ENCODE results near the gene MAGOH. TPM values are rescaled to one million over a fixed set of nuclear protein-coding genes. Genes with fewer than 3 reads are reported as not detected.
A peak's percentile ranks its signal among the peaks of the same experiment; 100 is the strongest.
"Not testable (repeated sequence)": the region's sequence is repeated elsewhere in the genome, so short reads cannot be mapped to it uniquely, and the experiment has no call there.

The MAGOH gene
- total RNA-seq, 2 donors from 2014 or later, result 49.6 to 83.9 TPM

DNA sequence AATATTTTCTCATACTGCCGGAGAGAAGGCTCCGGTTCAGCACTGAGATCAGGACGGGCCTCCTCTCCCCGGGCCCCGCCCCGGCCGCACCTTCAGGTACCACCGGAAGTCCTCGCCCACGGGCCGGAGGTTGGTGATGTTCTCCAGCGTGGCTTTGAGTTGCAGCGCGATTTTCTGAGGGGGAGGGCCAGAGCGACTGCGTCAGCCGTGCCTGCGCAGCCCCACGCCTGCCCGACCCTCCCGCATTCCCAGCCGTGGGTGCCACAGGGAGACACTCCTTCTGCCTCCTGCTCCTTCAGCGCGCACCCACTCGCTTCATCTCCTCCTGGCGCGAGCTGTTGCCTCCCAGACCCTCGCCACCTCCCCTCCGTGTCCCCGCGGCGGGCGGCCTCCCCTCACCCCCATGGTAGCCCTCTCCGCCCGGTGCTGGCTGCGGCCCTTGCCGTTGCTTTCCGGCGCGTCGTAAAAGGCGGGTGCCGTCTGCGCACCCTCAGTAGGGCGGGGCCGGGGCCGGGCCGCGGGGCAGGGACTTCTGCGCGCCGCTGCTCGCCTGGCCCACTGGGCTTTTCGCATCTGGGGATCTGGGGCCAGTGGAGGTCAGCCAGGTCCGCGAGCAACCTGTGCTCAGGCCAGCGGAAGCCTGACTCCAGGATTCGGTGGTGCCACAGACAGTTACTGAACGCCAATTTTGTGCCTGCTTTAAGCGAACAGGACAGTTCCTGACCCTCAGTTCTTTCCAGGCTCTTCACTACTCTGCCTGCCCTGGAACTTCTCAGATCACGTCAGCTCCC lies 18.0 kb downstream of the MAGOH start, which contains the start of gene CZIB:
Gene CZIB, minus strand, starts transcription at position 464 of the 791 bp plus-strand sequence. Its CDS starts 59 bp downstream, at position 405.
- Mint-ChIP-seq H3K27me3 (no peaks in the 10 kb centered on the region), H3K27ac (peak within 1 kb of the TSS; percentile 94), H3K36me3 (ENCODE audit: low read depth) (peaks cover 35% of the 10 kb centered on the region), H3K4me1 (peaks cover 17% of the 10 kb centered on the region), H3K4me3 (peak within 1 kb of the TSS; percentile 88), H3K9me3 (no peaks in the 10 kb centered on the region)
- ATAC-seq (replicated peaks), result peak; percentile 94

DNA sequence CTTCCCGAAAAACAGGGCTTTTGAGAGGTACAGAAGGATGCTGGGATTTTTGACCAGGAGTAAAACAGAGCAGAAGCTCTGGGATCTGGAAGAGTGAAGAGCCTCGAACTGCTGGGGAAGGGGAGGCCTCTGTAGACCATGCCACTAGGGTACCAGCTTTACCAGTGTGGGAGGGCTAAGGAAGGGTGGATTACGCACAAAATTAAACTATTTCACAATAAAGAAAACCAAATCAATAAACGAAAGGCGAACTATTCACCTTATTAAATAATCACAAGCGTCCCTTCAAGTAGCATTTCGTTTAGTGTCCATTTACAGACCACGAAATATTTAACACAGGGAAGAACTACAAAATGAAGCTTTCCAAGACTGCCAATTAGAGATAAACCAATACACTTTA lies 18.6 kb downstream of the MAGOH start:
- H3K4me1 Mint-ChIP-seq, result peaks cover 17% of the 10 kb centered on the region
- H3K36me3 Mint-ChIP-seq (ENCODE audit: low read depth), result peaks cover 41% of the 10 kb centered on the region
- peak overlapping the region; percentile 94 for H3K27ac Mint-ChIP-seq
- no peak for ATAC-seq (replicated peaks)
- H3K27me3 Mint-ChIP-seq, result no peaks in the 10 kb centered on the region
- H3K4me3 Mint-ChIP-seq, result peak overlapping the region; percentile 88
- H3K9me3 Mint-ChIP-seq, result no peaks in the 10 kb centered on the region

DNA sequence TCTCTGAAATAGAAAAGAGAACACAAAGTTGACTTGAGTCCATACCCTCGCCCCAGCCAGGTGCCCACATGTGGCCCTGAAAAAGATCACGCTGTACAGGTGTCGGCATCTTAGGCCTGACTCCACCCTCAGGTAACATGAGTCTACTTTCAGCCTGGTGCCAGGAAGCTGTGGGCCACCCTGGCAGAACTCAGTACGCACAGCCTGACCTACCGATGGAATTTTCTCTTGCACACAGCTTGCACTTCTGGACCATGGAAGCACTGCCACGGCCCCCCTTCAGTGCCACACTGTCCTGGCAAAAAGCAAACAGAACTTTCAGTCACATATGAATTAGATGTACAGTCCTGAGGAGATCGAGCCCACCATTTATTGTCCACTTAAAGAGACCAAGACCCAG lies 20.1 kb downstream of the MAGOH start:
- H3K4me3 Mint-ChIP-seq, result peak overlapping the region; percentile 88
- H3K27me3 Mint-ChIP-seq, result no peaks in the 10 kb centered on the region
- no peaks in the 10 kb centered on the region for H3K9me3 Mint-ChIP-seq
- H3K27ac Mint-ChIP-seq, result peak overlapping the region; percentile 94
- peaks cover 56% of the 10 kb centered on the region for H3K36me3 Mint-ChIP-seq (ENCODE audit: low read depth)
- peaks cover 17% of the 10 kb centered on the region for H3K4me1 Mint-ChIP-seq
- ATAC-seq (replicated peaks), result no peak

DNA sequence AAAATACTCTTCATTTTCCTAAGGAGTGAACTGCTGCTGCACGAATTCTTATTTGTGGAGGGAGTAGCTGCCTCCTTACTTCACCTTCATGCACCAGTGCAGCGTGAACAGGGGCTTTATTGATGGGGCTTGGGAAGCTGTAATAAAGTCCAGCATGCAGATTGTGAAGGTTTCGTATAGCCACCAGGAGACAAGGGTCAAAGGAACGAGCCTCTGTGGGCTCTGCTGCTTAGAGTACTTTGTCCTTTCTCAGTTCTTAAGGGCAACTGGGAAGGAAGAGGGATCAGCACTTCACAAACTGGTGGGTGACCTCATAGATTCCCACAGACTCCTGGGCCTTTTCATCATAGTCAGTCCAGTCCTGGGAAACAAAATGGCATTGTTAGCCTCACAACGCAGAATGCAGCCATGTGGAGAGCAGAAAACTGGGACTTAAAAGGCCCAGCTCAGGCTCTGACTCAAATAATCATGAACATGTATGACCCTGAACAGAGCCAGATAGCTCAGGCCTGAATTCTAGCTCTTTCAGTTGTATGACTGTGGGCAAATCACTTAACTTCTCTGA lies 23.9 kb downstream of the MAGOH start:
- Mint-ChIP-seq H3K9me3 (no peaks in the 10 kb centered on the region), H3K27me3 (no peaks in the 10 kb centered on the region), H3K27ac (no peak overlapping the region), H3K36me3 (ENCODE audit: low read depth) (peaks cover 94% of the 10 kb centered on the region), H3K4me3 (no peak overlapping the region), H3K4me1 (peaks cover 12% of the 10 kb centered on the region)
- no peak for ATAC-seq (replicated peaks)

DNA sequence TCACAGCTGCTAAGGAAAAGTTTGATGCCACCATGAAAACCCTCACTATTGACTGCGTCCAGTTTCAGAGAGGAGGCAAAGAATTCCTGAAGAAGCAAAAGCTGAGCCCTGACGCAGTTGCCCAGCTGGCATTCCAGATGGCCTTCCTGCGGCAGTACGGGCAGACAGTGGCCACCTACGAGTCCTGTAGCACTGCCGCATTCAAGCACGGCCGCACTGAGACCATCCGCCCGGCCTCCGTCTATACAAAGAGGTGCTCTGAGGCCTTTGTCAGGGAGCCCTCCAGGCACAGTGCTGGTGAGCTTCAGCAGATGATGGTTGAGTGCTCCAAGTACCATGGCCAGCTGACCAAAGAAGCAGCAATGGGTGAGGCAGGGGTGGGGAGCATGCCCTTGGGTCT lies 27.4 kb downstream of the MAGOH start:
- H3K4me3 Mint-ChIP-seq, result no peak overlapping the region
- no peak for ATAC-seq (replicated peaks)
- H3K9me3 Mint-ChIP-seq, result peaks cover 7% of the 10 kb centered on the region
- no peaks in the 10 kb centered on the region for H3K27me3 Mint-ChIP-seq
- H3K27ac Mint-ChIP-seq, result no peak overlapping the region
- H3K36me3 Mint-ChIP-seq (ENCODE audit: low read depth), result peaks cover 97% of the 10 kb centered on the region
- no peaks in the 10 kb centered on the region for H3K4me1 Mint-ChIP-seq

DNA sequence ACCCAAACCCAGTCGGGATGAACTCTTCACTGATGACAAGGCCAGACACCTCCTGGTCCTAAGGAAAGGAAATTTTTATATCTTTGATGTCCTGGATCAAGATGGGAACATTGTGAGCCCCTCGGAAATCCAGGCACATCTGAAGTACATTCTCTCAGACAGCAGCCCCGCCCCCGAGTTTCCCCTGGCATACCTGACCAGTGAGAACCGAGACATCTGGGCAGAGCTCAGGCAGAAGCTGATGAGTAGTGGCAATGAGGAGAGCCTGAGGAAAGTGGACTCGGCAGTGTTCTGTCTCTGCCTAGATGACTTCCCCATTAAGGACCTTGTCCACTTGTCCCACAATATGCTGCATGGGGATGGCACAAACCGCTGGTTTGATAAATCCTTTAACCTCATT lies 28.0 kb downstream of the MAGOH start:
- Mint-ChIP-seq H3K27ac (peak overlapping the region; percentile 25), H3K4me1 (no peaks in the 10 kb centered on the region), H3K27me3 (no peaks in the 10 kb centered on the region), H3K9me3 (peaks cover 7% of the 10 kb centered on the region), H3K36me3 (ENCODE audit: low read depth) (peaks cover 96% of the 10 kb centered on the region), H3K4me3 (no peak overlapping the region)
- no peak for ATAC-seq (replicated peaks)

DNA sequence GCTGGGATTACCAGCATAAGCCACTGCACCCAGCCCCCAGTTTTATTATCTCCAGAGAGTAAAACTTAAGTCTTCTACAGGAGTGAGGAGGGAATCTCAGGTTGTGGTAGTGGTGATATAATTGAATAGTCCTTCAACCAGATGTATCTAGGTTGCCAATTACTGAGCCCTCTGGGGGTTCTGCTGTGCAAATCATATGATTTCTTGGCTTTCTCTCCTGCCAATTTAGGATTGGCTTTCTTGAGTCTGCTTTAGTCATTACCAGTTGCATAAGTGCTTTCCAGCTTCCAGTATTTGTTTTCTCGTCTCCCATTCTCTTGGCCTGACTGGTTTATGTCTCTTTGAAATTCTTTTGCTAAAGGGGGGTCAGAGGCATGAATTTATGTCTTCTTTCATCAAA lies 30.6 kb downstream of the MAGOH start:
- H3K9me3 Mint-ChIP-seq, result peaks cover 7% of the 10 kb centered on the region
- H3K4me1 Mint-ChIP-seq, result no peaks in the 10 kb centered on the region
- H3K4me3 Mint-ChIP-seq, result no peak overlapping the region
- no peak for ATAC-seq (replicated peaks)
- no peaks in the 10 kb centered on the region for H3K27me3 Mint-ChIP-seq
- peaks cover 96% of the 10 kb centered on the region for H3K36me3 Mint-ChIP-seq (ENCODE audit: low read depth)
- no peak overlapping the region for H3K27ac Mint-ChIP-seq

DNA sequence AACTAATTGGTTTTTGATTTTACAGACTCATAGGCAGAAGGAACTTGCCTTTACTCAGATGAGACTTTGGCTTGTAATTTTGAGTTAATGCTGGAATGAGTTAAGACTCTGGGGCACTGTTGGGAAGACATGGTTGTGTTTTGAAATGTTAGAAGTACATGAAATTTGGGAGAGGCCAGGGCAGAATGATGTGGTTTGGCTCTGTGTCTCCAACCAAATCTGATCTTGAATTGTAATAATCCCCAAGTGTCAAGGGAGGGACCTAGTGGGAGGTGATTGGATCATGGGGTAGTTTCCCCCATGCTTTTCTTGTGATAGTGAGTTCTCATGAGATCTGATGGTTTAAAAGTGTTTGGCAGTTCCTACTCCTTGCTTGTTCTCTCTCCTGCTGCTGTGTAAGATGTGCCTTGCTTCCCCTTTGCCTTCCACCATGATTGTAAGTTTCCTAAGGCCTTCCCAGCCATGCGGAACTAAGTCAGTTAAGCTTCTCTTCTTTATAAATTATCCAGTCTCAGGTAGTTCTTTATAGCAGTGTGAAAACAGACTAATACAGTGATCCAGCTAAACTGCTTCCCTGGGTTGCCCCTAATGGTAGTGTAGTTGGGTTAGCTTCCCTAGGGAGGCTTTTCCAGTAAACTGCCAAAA lies 31.5 kb downstream of the MAGOH start:
- Mint-ChIP-seq H3K27me3 (no peaks in the 10 kb centered on the region), H3K9me3 (peaks cover 7% of the 10 kb centered on the region), H3K27ac (no peak overlapping the region), H3K4me3 (no peak overlapping the region), H3K36me3 (ENCODE audit: low read depth) (peaks cover 96% of the 10 kb centered on the region), H3K4me1 (no peaks in the 10 kb centered on the region)
- ATAC-seq (replicated peaks), result no peak

DNA sequence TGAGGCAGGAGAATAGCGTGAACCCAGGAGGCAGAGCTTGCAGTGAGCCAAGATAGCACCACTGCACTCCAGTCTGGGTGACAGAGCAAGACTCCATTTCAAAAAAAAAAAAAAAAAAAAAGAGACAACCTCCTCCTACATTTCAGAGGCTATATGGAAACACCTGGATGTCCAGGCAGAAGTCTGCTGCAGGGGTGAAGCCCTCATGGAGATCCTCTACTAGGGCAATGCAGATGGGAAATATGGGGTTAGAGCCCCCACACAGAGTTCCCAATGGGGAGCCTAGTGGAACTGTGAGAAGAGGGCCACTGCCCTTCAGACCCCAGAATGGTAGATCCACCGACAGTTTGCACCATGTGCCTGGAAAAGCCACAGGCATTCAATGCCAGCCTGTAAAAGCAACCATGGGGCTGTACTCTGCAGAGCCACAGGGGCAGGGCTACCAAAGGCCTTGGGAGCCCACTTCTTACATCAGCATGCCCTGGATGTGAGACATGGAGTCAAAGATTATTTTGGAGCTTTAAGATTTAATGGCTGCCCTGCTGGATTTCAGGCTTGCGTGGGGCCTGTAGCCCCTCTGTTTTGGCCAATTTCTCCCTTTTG lies 32.1 kb downstream of the MAGOH start:
- H3K9me3 Mint-ChIP-seq; H3K27me3 Mint-ChIP-seq; H3K4me3 Mint-ChIP-seq; H3K4me1 Mint-ChIP-seq; ATAC-seq (replicated peaks); H3K27ac Mint-ChIP-seq: not testable (repeated sequence)
- peaks cover 94% of the 10 kb centered on the region for H3K36me3 Mint-ChIP-seq (ENCODE audit: low read depth)

DNA sequence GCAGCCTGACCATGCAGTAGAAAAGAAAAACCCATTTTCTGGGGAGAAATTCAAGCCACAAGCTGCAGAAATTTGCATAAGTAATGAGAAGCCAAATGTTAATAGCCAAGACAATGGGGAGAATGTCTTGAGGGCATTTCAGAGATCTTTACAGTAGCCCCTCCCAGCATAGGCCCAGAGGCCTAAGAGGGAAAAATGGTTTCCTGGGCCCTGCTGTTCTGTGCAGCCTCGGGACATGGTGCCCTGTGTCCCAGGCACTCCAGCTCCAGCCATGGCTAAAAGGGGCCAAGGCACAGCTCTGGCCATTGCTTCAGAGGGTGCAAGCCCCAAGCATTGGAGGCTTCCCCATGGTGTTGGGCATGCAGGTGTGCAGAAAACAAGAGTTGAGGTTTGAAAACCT lies 32.8 kb downstream of the MAGOH start:
- H3K4me1 Mint-ChIP-seq; H3K4me3 Mint-ChIP-seq; H3K27ac Mint-ChIP-seq; ATAC-seq (replicated peaks); H3K9me3 Mint-ChIP-seq; H3K27me3 Mint-ChIP-seq: not testable (repeated sequence)
- H3K36me3 Mint-ChIP-seq (ENCODE audit: low read depth), result peaks cover 94% of the 10 kb centered on the region

DNA sequence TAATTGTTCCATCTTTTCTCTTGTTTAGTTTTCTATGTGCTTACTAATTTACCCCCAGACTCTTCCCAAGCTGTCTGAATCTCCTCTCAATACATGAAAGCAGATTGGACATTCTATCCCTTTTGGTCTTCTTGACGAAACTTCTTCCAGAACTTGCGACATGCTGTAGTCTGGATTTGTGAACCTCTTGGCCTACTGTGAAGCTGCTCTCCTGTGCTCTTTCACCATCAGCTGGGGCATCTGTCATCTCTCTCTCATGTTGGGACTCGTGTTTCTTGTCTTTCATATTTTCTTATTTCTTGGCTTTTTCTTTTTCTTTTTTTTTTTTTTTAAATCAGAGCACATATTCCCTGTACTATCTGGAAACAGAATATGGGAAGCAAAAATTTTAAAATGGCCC lies 34.9 kb downstream of the MAGOH start:
- no peak for ATAC-seq (replicated peaks)
- no peak overlapping the region for H3K4me3 Mint-ChIP-seq
- H3K4me1 Mint-ChIP-seq, result no peaks in the 10 kb centered on the region
- H3K27ac Mint-ChIP-seq, result no peak overlapping the region
- H3K9me3 Mint-ChIP-seq, result peaks cover 7% of the 10 kb centered on the region
- H3K36me3 Mint-ChIP-seq (ENCODE audit: low read depth), result peaks cover 75% of the 10 kb centered on the region
- no peaks in the 10 kb centered on the region for H3K27me3 Mint-ChIP-seq

DNA sequence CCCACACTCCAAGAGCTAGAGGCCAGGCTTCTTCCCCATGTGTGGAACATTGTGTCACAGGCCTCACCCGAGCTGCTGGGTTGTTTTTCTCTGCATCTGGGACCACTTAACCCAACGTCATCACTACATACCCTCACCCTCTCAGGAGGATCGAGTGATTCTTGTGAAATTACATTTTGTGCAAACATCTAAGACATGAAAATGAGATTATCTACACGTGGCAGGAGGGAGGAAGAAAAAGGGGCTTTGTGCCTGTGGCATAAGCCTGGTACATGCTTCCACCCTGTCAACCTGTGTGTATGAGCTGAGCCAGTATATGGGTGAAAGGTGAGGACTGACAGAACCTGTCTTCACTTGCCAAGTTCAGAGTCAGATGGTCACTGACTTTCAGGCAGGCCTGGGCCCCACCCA lies 40.1 kb downstream of the MAGOH start:
- peaks cover 10% of the 10 kb centered on the region for H3K4me1 Mint-ChIP-seq
- no peak for ATAC-seq (replicated peaks)
- no peaks in the 10 kb centered on the region for H3K9me3 Mint-ChIP-seq
- H3K27me3 Mint-ChIP-seq, result no peaks in the 10 kb centered on the region
- H3K27ac Mint-ChIP-seq, result peak overlapping the region; percentile 100
- H3K36me3 Mint-ChIP-seq (ENCODE audit: low read depth), result peaks cover 43% of the 10 kb centered on the region
- H3K4me3 Mint-ChIP-seq, result peak overlapping the region; percentile 99

DNA sequence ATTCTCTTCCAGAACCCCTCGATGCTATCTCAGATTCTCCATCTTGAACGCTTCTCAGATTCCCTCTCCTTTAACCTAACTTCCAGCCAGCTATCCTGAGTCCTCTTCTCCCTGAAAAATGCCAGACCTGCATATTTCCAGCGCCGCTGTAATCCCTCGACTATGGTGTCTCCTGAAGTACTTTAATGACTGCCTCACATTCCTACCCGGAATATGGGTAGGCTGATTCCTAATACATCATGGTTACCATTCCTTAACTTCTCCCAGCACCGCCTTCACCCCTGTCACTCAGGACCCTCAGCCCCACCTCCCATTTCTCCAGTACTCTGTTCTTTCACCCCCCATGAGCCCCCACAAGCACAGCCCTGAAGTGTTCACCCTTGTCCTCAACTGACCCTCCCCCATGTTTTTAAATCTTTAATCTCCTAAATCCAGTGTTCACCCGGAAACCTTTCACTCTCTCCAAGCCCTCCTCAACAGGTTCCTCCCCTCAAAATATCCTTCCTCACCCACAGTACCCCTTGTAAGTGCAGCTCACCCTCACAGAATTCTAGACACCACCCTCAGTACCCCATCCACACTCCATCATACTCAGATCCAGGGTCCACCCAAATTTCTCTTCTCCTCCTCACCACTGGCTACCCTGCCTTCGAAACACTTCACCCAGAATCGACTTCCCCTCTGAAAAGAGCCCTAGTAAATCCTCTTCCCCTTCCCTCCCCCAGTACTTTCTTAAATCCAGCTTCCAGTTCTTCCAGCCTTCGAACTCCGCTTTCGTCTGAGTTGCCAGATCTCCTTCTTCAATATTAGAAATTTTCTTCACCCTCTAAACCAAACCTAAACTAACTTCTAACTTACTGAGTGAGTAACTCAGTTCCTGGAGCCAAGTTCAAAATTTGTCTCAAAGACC lies 40.8 kb downstream of the MAGOH start:
- H3K4me1 Mint-ChIP-seq, result peaks cover 10% of the 10 kb centered on the region

More for the DNA sequence above, 40.8 kb downstream of the MAGOH start:
- no peaks in the 10 kb centered on the region for H3K9me3 Mint-ChIP-seq
- H3K4me3 Mint-ChIP-seq, result peak overlapping the region; percentile 99
- H3K27ac Mint-ChIP-seq, result peak overlapping the region; percentile 100
- peaks cover 36% of the 10 kb centered on the region for H3K36me3 Mint-ChIP-seq (ENCODE audit: low read depth)
- no peak for ATAC-seq (replicated peaks)
- H3K27me3 Mint-ChIP-seq, result no peaks in the 10 kb centered on the region

Measured in activated T-helper 17 cell treated with anti-CD3 and anti-CD28 coated beads, Interleukin-2, amount 50 U/mL, for 72 hours (primary cell).